ENCODE data around the gene KCNA2.

Gene KCNA2

GRCh38 chr1:110605901-110606656 is at the start of gene KCNA2:
TSS of gene KCNA2 (minus strand) at chr1:110606358. CDS start at chr1:110604782, 1,576 bp downstream.
- no peak for DNase-seq (ENCODE audit: low read depth in 4 of 4, low spot score in 1 of 4)

DNA sequence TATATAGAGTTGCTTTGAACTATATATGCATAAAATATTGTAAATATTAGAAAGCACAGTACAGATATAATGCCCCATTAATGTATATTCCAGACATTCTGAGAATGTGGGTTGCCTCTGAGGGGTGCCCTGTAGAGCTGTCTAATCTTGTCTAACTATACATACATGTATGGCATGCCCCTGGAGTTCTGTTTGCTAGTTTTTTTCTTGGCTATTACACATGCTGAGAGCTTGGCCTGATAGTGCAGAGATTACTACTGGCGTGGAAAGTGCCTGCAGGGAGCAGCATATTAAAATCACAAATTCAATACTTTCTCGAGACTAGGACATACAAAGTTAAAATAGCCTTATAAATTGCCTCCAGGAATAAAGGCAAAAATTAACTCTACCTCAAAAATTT is 44.5 kb upstream of the KCNA2 start:
- no peak for DNase-seq (ENCODE audit: low read depth in 4 of 4, low spot score in 1 of 4)

GRCh38 chr1:110648417-110648816 is 42.3 kb upstream of the KCNA2 start:
- DNase-seq (ENCODE audit: low read depth in 4 of 4, low spot score in 1 of 4), result no peak

DNA sequence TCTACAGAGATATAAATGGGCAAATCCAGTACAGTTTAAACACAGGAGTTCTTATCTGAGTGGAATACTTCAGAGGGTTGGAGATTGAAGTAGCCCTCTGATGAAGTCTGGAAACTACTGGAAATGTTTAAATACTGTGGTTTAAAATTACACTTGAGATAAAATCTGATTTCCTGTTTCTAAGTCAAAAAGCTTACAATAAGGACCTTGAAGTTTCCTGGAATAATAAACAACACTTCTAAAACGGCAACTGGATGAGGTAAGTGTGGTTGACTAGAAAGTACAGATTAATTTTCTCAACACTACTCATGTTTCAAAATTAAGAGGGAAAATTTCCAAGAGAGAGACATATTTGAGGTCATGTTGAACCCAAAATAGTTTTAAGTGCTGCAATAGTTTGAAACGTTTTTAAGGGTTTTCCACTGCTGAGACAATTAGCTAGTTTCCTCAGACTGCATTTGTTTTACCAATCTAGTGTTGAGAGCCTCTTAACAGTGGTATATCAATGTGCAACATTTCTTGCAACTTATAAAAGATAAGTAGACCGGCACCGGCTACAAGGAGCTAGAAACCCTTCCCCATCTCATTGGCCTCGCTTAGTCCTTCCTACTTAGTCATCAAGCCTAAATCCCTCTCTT is 41.2 kb upstream of the KCNA2 start:
- DNase-seq (ENCODE audit: low read depth in 4 of 4, low spot score in 1 of 4), result no peak

- no peak for DNase-seq (ENCODE audit: low read depth in 4 of 4, low spot score in 1 of 4)
These were observed 39.9 kb upstream of the KCNA2 start for GRCh38 chr1:110645821-110646735.

DNA sequence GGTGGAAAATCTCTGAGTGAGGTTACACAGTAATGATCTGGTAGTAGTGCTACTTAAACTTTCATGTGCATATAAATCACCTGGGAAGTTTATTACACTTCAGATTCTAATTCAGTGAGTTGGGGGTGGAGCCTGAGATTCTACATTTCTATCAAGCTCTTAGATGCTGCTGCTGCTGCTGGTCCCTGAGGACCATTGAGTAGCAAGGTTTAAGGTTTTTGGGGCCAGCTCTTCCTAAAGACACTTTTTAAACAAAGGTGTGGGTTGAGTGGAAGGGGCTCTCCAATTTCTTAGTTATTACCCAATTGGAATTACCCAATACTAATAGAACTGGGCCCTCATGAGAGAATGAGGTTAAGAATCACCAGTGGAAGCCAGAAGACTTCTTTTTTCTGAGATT is 39.1 kb upstream of the KCNA2 start:
- no peak for DNase-seq (ENCODE audit: low read depth in 4 of 4, low spot score in 1 of 4)

- DNase-seq (ENCODE audit: low read depth in 4 of 4, low spot score in 1 of 4), result no peak
These were observed 37.8 kb upstream of the KCNA2 start for GRCh38 chr1:110643879-110644472.

GRCh38 chr1:110639724-110640386 is 33.7 kb upstream of the KCNA2 start:
- no peak for DNase-seq (ENCODE audit: low read depth in 4 of 4, low spot score in 1 of 4)

DNA sequence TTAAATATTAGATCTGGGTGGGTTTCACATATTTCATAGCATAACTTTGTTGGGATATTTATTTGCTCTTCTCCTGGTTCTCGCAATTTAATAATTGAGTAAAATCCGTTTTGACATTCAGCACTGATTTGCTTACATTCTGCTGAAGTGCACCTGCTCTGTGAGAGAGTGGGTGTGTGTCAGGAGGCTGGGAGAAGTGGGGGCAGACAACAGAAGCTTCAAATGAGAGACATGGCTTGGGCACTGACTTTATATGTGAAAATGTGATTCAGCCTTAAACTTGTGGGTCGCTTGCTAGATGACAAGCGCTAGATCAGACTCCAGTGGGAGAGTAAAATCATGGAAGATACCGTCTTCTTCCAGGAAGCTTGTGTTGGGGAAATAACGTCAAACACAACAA is 32.4 kb upstream of the KCNA2 start:
- no peak for DNase-seq (ENCODE audit: low read depth in 4 of 4, low spot score in 1 of 4)

GRCh38 chr1:110638058-110638457 is 31.9 kb upstream of the KCNA2 start:
- no peak for DNase-seq (ENCODE audit: low read depth in 4 of 4, low spot score in 1 of 4)

DNA sequence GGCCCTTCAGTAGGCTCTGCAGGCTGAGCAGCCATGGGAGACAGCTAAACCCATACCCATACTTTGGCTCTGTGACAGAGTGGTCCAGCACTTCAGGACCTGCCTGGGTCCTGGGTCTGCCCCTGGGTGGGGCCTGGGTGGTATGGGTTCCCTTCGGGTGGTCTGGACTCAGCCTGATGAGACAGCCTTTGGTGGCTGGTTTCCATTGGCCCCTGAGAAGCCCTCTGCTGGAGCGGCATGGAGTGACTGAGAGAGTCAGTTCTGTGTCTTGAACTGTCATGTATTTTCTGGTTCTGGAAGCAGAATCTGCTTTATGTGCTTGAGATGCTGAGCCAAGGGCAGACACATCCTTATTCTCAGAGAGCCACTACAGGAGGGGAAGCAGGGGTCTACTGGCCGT is 31.3 kb upstream of the KCNA2 start:
- no peak for DNase-seq (ENCODE audit: low read depth in 4 of 4, low spot score in 1 of 4)

DNA sequence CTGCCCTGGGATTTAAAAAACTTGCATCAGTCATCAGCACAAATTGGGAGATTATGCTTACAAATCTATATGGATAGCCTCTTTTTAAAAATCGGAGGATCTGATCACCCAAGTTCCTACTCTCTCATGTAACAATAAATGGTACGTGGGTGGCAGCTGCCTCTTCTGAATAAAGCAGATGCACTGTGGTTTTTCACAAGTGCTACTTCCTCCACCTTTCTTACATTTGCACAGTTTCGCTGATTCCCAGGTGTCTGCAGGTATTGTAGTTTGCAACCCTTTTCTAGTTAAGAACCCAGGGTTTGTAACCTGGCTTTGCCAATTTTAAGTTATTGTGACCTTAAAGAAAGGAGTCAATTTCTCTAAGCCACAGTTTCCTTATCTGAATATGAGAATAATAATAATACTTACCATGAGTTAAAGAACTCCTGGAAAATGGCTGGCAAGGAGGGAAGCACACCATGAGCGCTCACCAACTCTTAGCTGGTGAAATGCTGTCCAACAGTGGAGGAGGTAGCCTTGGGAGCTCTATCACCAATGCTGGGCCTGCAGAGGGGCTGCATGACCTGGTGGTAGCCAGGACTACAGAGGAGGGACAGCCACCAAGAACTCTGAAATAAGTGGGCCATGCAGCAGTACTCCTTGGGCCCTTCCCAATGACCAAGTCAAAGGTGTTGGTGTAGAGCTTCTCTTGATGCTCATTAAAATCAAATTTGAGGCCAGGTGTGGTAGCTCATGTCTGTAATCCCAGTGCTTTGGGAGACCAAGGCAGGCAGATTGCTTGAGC is 30.2 kb upstream of the KCNA2 start:
- DNase-seq (ENCODE audit: low read depth in 4 of 4, low spot score in 1 of 4), result no peak

- no peak for DNase-seq (ENCODE audit: low read depth in 4 of 4, low spot score in 1 of 4)
These were observed 29.3 kb upstream of the KCNA2 start for GRCh38 chr1:110635434-110635833.

- peak; percentile 34 to 69 (median 58) for DNase-seq (ENCODE audit: low read depth in 4 of 4, low spot score in 1 of 4)
These were observed 28.5 kb upstream of the KCNA2 start for GRCh38 chr1:110634455-110635311.

- no peak for DNase-seq (ENCODE audit: low read depth in 4 of 4, low spot score in 1 of 4)
These were observed 27.9 kb upstream of the KCNA2 start for GRCh38 chr1:110634086-110634454.

DNA sequence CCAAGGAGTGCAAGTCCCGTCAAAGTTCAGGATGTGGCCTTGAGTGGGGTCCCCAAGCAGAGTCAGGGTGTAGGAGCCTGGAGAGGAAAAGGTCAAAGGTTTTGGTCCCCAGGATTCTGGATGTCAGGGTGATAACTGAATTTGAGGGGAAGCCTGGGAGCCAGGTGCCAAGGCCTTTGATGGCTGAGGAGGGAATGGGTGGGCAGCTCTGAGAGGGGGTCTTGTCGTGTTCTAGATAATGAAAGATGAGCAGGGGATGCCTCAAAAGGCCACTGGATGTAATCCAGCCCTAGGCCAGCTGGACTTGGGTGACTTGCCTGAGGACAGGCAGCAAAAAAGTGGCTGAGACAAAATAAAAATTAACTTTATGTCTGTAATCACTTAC is 27.5 kb upstream of the KCNA2 start:
- DNase-seq (ENCODE audit: low read depth in 4 of 4, low spot score in 1 of 4), result no peak

DNA sequence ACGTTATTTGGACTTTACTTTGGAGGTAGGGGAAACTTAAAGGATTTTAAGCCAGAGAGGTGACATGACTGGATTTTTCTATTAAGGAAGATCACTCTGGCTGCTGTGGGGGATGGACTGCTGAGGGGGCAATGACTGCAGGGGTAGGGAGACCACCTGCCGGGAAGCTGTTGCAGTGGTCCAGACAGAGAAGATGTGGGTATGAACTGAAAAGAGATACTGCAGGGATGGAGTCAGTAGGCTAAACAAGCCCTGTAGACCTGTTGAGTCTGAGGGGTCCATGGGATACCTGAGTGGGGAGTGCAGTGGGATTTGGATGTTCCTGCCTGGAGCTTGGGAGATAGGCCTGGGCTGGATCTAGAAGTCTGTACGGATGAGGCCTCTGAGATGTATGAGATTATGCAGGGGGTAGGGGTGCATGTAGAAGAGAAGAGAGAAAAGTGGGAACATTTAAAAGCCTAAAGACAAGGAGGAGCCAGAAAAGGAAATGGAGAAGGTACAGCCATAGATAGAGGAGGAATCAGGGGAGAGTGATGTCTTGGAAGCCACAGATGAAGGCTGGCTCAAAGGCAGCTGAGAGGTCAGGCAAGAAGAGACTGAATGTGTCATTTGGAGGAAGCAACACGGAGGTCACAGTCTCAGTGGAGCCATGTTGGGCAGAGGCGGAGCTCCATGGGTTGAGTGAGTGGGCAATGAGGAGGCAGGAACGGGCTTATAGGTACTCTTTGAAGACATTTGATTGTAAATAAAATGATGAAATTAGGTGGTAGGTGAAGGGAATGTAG is 25.9 kb upstream of the KCNA2 start:
- no peak for DNase-seq (ENCODE audit: low read depth in 4 of 4, low spot score in 1 of 4)
